Body of pancreas (tissue), 4 donors: ENCODE data around the gene FMO5. TPM values are rescaled to one million over a fixed set of nuclear protein-coding genes. Genes with fewer than 3 reads are reported as not detected.
A peak's percentile ranks its signal among the peaks of the same experiment; 100 is the strongest.

ENCODE experiments used
- ATAC-seq: fragments of 150-250 bp; one replicate; pipeline ENCODE4 v1.9.1; 2016
- DNase-seq, 4 donors: peaks; one replicate each; pipeline ENCODE4 v3.0.0-alpha.2; 2019
- H3K27ac ChIP-seq, 4 donors: fragments of 200-600 bp; sonication (generic); 1 replicate in 3 of 4; 2 replicates in 1 of 4; pipeline versions ENCODE4 v1.5.1 to v1.6.1; 2016 to 2019; ENCODE audit warnings: mild to moderate bottlenecking in 1 of 4, mixed read lengths in 1 of 4, moderate library complexity in 1 of 4
- H3K27me3 ChIP-seq, 2 donors: fragments of 200-600 bp; sonication (generic); one replicate each; pipeline ENCODE4 v1.6.0; 2016; ENCODE audit warnings: mild to moderate bottlenecking in 1 of 2
- H3K36me3 ChIP-seq, 2 donors: fragments of 200-600 bp; sonication (generic); replicated peaks in 1 of 2; 2 replicates each; pipeline ENCODE4 v1.5.1; 2016; ENCODE audit warnings: low read depth in 2 of 2; ENCODE audit not compliant: insufficient read depth in 1 of 2
- H3K4me1 ChIP-seq: fragments of 200-600 bp; sonication (generic); one replicate; pipeline ENCODE4 v1.6.0; 2016
- H3K4me3 ChIP-seq, 2 donors: fragments of 200-600 bp; sonication (generic); 1 replicate in 1 of 2; 2 replicates in 1 of 2; pipeline ENCODE4 v1.5.1; 2016 to 2019
- H3K9me3 ChIP-seq, 3 donors: fragments of 200-600 bp; sonication (generic); 1 replicate in 2 of 3; 2 replicates in 1 of 3; pipeline ENCODE4 v1.5.1; 2016
- POLR2A ChIP-seq, 3 donors: fragments of 450-650 bp; IDR thresholded peaks; one replicate each; pipeline ENCODE4 v1.6.1; 2016; ENCODE audit warnings: antibody characterized with exemption in 3 of 3, mild to moderate bottlenecking in 2 of 3
- WGBS, 2 donors: methylation state at CpG; one replicate each; pipeline ENCODE4 v1.1.5; 2017; 5-methylcytosine and 5-hydroxymethylcytosine counted together
- intact Hi-C: fragments of 100-400 bp; cut with DNase I; formaldehyde crosslinking; loops from one replicate; pipeline ENCODE4 v1.15.1; 2023
- total RNA-seq, 2 donors: library from RNA; depleted of rRNA; stranded (reverse); fragments of >200 nt; gene quantifications; one replicate each; pipeline ENCODE4 v1.1.0, GENCODE V29; 2016
- TF ChIP-seq, protein P1 (sequence below), 7 experiments: fragments of 450-650 bp in 4 of 7; fragments of 200-600 bp in 3 of 7; sonication (generic) in 3 of 7; IDR thresholded peaks; one replicate each; pipeline ENCODE4 v1.5.1; 2016 to 2019; ENCODE audit warnings: antibody characterized with exemption in 7 of 7

Gene FMO5
- total RNA-seq, 2 donors from 2014 or later = 30.6 to 68.6 TPM

- Histone ChIP-seq H3K36me3 (no peaks in the 10 kb centered on the region), H3K27ac (no peak overlapping the region), H3K27me3 (no peaks in the 10 kb centered on the region), H3K9me3 (no peaks in the 10 kb centered on the region), H3K4me3 (no peak overlapping the region), H3K4me1 (peaks cover 14% of the 10 kb centered on the region)
- WGBS, 2 donors = 82 to 93% methylated on average over 4 of the region's 4 CpGs
- DNase-seq (no peak), ATAC-seq (no peak)
- intact Hi-C loops = loop anchor here (10.0 kb wide), 1 partner anchor 73 kb away; the partner anchor contains the start of gene PRKAB2
- TF ChIP-seq, protein P1, sequence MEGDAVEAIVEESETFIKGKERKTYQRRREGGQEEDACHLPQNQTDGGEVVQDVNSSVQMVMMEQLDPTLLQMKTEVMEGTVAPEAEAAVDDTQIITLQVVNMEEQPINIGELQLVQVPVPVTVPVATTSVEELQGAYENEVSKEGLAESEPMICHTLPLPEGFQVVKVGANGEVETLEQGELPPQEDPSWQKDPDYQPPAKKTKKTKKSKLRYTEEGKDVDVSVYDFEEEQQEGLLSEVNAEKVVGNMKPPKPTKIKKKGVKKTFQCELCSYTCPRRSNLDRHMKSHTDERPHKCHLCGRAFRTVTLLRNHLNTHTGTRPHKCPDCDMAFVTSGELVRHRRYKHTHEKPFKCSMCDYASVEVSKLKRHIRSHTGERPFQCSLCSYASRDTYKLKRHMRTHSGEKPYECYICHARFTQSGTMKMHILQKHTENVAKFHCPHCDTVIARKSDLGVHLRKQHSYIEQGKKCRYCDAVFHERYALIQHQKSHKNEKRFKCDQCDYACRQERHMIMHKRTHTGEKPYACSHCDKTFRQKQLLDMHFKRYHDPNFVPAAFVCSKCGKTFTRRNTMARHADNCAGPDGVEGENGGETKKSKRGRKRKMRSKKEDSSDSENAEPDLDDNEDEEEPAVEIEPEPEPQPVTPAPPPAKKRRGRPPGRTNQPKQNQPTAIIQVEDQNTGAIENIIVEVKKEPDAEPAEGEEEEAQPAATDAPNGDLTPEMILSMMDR (IDR thresholded peaks at IDR 0.05) = no peak
- TF ChIP-seq POLR2A (IDR thresholded peaks at IDR 0.05) = no peak
Measured at GRCh38 chr1:147247656-147248238, 22.6 kb upstream of the FMO5 start.

- H3K36me3 ChIP-seq = no peaks in the 10 kb centered on the region
- intact Hi-C loops = loop anchor here (10.0 kb wide), 1 partner anchor 72 kb away; the partner anchor contains the start of gene PRKAB2
- WGBS, 2 donors = 44 to 69% methylated on average over 2 of the region's 2 CpGs
- H3K27ac ChIP-seq = peak overlapping the region in 1 of 4 donors; percentile 6
- H3K9me3 ChIP-seq = no peaks in the 10 kb centered on the region
- no peak overlapping the region for H3K4me3 ChIP-seq
- ATAC-seq (no peak), DNase-seq (no peak)
- peaks cover 17% of the 10 kb centered on the region for H3K4me1 ChIP-seq
- no peak for TF ChIP-seq POLR2A (IDR thresholded peaks at IDR 0.05)
- TF ChIP-seq, protein P1 (IDR thresholded peaks at IDR 0.05) = no peak
- H3K27me3 ChIP-seq = no peaks in the 10 kb centered on the region
Measured at GRCh38 chr1:147246910-147247655, 21.9 kb upstream of the FMO5 start.

DNA sequence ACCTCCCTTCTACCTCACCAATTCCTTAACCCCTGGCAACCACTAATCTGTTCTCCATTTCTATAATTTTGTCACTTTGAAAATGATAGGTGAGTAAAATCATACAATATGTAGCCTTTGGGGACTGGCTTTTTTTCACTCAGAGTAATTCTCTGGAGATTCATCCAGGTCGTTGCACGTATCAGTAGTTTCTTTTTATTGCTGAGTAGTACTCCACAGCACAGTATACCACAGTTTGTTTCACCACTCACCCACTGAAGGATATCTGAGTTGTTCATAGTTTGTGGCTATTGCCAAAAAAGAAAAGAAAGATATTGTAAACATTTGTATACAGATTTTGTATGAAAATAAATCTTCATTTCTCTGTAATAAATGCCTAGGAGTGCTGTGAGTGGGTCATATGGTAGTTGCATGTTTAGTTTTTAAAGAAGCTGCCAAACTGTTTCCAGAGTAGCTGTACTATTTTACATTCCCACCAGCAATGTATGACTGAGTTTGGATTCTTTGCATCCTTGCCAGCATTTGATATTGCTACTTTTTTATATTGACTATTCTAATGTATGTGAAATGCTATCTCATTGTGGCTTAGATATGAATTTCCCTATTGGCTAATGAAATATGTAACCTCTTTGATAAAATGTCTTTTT, 21.0 kb upstream of the FMO5 start:
- TF ChIP-seq, protein P1 (IDR thresholded peaks at IDR 0.05) = no peak
- no peak for TF ChIP-seq POLR2A (IDR thresholded peaks at IDR 0.05)
- no peaks in the 10 kb centered on the region for H3K36me3 ChIP-seq
- ATAC-seq (no peak), DNase-seq (no peak)
- H3K27ac ChIP-seq = no peak overlapping the region
- H3K27me3 ChIP-seq = no peaks in the 10 kb centered on the region
- H3K4me1 ChIP-seq = peaks cover 26% of the 10 kb centered on the region
- no peak overlapping the region for H3K4me3 ChIP-seq
- H3K9me3 ChIP-seq = no peaks in the 10 kb centered on the region
- intact Hi-C loops = loop anchor here (10.0 kb wide), 1 partner anchor 71 kb away; the partner anchor contains the start of gene PRKAB2
- 68 to 69% methylated on average over 2 of the region's 2 CpGs for WGBS, 2 donors

- H3K27ac ChIP-seq = no peak overlapping the region
- no peaks in the 10 kb centered on the region for H3K9me3 ChIP-seq
- intact Hi-C loops = loop anchor here (10.0 kb wide), 1 partner anchor 71 kb away; the partner anchor contains the start of gene PRKAB2
- H3K27me3 ChIP-seq = no peaks in the 10 kb centered on the region
- TF ChIP-seq, protein P1 (IDR thresholded peaks at IDR 0.05) = no peak
- TF ChIP-seq POLR2A (IDR thresholded peaks at IDR 0.05) = no peak
- 50 to 58% methylated on average over 3 of the region's 3 CpGs for WGBS, 2 donors
- peaks cover 26% of the 10 kb centered on the region for H3K4me1 ChIP-seq
- no peak overlapping the region for H3K4me3 ChIP-seq
- no peak for ATAC-seq
- DNase-seq = no peak
- no peaks in the 10 kb centered on the region for H3K36me3 ChIP-seq
Measured at GRCh38 chr1:147245586-147246021, 20.5 kb upstream of the FMO5 start.
